ENCODE data around the gene MSH4.

DNA sequence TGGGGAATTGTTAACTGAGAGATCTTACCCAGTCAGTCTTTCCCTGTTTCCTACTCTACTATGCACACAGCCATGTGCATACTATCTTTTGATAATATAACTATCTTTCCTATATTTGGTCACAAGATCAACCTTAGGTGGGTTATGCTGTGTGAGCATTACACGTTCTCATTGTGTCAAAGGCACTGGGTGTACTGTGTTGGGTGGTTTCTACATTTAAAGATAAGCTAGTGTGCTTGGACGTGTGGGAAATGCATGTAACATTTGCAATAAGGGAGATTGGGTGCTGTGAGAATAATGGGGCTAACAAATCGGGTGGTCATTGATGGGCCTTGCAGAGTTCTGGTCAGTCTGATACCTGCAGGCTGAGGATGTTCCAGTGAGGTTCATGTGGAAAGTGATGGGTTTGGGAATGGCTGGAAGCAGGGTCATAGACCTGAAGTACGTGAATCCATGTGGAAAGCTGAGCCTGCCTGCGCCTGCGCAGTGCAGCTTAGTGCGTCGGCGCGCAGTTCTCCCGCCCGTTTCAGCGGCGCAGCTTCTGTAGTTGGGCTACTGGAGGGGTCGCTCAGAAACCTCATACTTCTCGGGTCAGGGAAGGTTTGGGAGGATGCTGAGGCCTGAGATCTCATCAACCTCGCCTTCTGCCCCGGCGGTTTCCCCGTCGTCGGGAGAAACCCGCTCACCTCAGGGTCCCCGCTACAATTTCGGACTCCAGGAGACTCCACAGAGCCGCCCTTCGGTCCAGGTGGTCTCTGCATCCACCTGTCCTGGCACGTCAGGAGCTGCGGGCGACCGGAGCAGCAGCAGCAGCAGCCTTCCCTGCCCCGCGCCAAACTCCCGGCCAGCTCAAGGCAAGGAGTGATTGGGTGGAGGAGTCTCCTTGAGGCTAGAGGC, at the start of gene MSH4:
- TF ChIP-seq EZH2 (IDR thresholded peaks at IDR 0.05) (no peak), CTCF (IDR thresholded peaks at IDR 0.05) (no peak), EZH2phosphoT487 (IDR thresholded peaks at IDR 0.05) (no peak)
